NOMO-1 treated with DMSO at 0.1 percent for 48 hours (cell line): Measurements from ENCODE around the gene PXMP2.
A peak's percentile ranks its signal among the peaks of the same experiment; 100 is the strongest.

Experiments
- DNase-seq: peaks from one replicate; lab custom pipeline; 2025; ENCODE audit not compliant: unreplicated experiment; lab: John Stamatoyannopoulos, UW

Gene PXMP2

GRCh38 chr12:132687211-132688164 lies at the start of gene PXMP2, which contains the start of gene POLE:
TSS of gene PXMP2 (plus strand) at chr12:132687587. CDS start at chr12:132687671, 84 bp downstream.
TSS of gene POLE (minus strand) at chr12:132687342. CDS start at chr12:132687315, 27 bp downstream.
- peak; percentile 88 for DNase-seq

- no peak for DNase-seq
Observed at GRCh38 chr12:132637811-132638210, 49.6 kb upstream of the PXMP2 start.

GRCh38 chr12:132638541-132639408 lies 48.6 kb upstream of the PXMP2 start:
- peak; percentile 80 for DNase-seq

- no peak for DNase-seq
Observed at GRCh38 chr12:132639956-132640520, 47.3 kb upstream of the PXMP2 start.

- DNase-seq = no peak
Observed at GRCh38 chr12:132640936-132641335, 46.5 kb upstream of the PXMP2 start.

- DNase-seq = no peak
Observed at GRCh38 chr12:132641811-132642650, 45.4 kb upstream of the PXMP2 start.

GRCh38 chr12:132642846-132643835 lies 44.2 kb upstream of the PXMP2 start:
- no peak for DNase-seq

- DNase-seq = no peak
Observed at GRCh38 chr12:132646850-132647249, 40.5 kb upstream of the PXMP2 start.

- no peak for DNase-seq
Observed at GRCh38 chr12:132647858-132648257, 39.5 kb upstream of the PXMP2 start.

GRCh38 chr12:132648616-132649225 lies 38.7 kb upstream of the PXMP2 start:
- DNase-seq = no peak

GRCh38 chr12:132649226-132649945 lies 38.0 kb upstream of the PXMP2 start:
- DNase-seq = no peak

GRCh38 chr12:132651444-132652100 lies 35.8 kb upstream of the PXMP2 start:
- DNase-seq = peak; percentile 100

GRCh38 chr12:132653567-132654290 lies 33.7 kb upstream of the PXMP2 start:
- DNase-seq = no peak

- DNase-seq = no peak
Observed at GRCh38 chr12:132657004-132657727, 30.2 kb upstream of the PXMP2 start.

GRCh38 chr12:132658149-132658894 lies 29.1 kb upstream of the PXMP2 start:
- DNase-seq = no peak
